HepG2 (cell line): Measurements from ENCODE around the gene ASB16. TPM values are rescaled to one million over a fixed set of nuclear protein-coding genes. Genes with fewer than 3 reads are reported as not detected.

Source experiments
- BRD4 ChIP-seq: sonication (generic); formaldehyde crosslinking; IDR thresholded peaks from 2 replicates; pipeline ENCODE4 v1.4.0; 2020; ENCODE audit warnings: missing genetic modification reagents
- MAFK ChIP-seq, 2 experiments: IDR thresholded peaks in 1 of 2; conservative IDR thresholded peaks in 1 of 2; 2 replicates each; pipeline ENCODE4 v1.6.1; 2011; ENCODE audit warnings: improper control_type of control experiment in 2 of 2, low read length in 2 of 2
- REL ChIP-seq: sonication (generic); formaldehyde crosslinking; conservative IDR thresholded peaks from 2 replicates; pipeline ENCODE4 v1.8.0; 2022; ENCODE audit warnings: mild to moderate bottlenecking, missing genetic modification reagents, moderate library complexity
- TEAD2 ChIP-seq: sonication (generic); formaldehyde crosslinking; IDR thresholded peaks from 2 replicates; pipeline ENCODE4 v1.9.0; 2021; ENCODE audit warnings: missing genetic modification reagents
- ZBTB8A ChIP-seq: sonication (generic); formaldehyde crosslinking; IDR thresholded peaks from 2 replicates; pipeline ENCODE4 v1.4.0; 2020; ENCODE audit warnings: mild to moderate bottlenecking, low read depth, missing genetic modification reagents, borderline replicate concordance
- polyA plus RNA-seq, 8 experiments: library from polyadenylated mRNA; depleted of rRNA in 3 of 8; stranded (reverse) in 7 of 8; unstranded in 1 of 8; fragments of >200 nt; fragmentation: Illumina TruSeq in 4 of 8; extraction: Trizol in 4 of 8; gene quantifications; 2 replicates each; pipeline versions ENCODE4 v1.2.1 to v1.2.3, GENCODE V29; 2011 to 2016; ENCODE audit warnings: low read depth in 4 of 8, missing spikeins in 1 of 8, mixed read lengths in 1 of 8; ENCODE audit not compliant: insufficient read depth in 1 of 8
- total RNA-seq, 5 experiments: library from RNA; depleted of rRNA; stranded (reverse); fragments of >200 nt; fragmentation: Illumina TruSeq; extraction: Trizol; gene quantifications; 2 replicates each; pipeline ENCODE4 v1.2.3, GENCODE V29; 2016; ENCODE audit warnings: low read depth in 1 of 5
- TF ChIP-seq, protein P1 (sequence below): sonication (generic); formaldehyde crosslinking; IDR thresholded peaks from 2 replicates; pipeline ENCODE4 v1.5.1; 2020; ENCODE audit warnings: mild to moderate bottlenecking, missing genetic modification reagents, borderline replicate concordance
- TF ChIP-seq, protein P2 (sequence below): sonication (generic); formaldehyde crosslinking; IDR thresholded peaks from 2 replicates; pipeline ENCODE4 v1.4.0; 2020; ENCODE audit warnings: missing genetic modification reagents, borderline replicate concordance
- TF ChIP-seq, protein P3 (sequence below): sonication (generic); formaldehyde crosslinking; IDR thresholded peaks from 2 replicates; pipeline ENCODE4 v1.9.0; 2021; ENCODE audit warnings: missing genetic modification reagents, mild to moderate bottlenecking, borderline replicate concordance
- TF ChIP-seq, protein P4 (sequence below): sonication (generic); formaldehyde crosslinking; IDR thresholded peaks from 2 replicates; pipeline ENCODE4 v1.4.0; 2020; ENCODE audit warnings: missing genetic modification reagents
- TF ChIP-seq, protein P5 (sequence below): sonication (generic); formaldehyde crosslinking; IDR thresholded peaks from 2 replicates; pipeline ENCODE4 v1.5.1; 2020; ENCODE audit warnings: mild to moderate bottlenecking, missing genetic modification reagents, borderline replicate concordance

The ASB16 gene
- total and polyA plus RNA-seq, 2 of the 13 experiments (the other 11 are each of a cell fraction or from before 2014, with no cell fraction given): 0.07 TPM; not detected in 1

DNA sequence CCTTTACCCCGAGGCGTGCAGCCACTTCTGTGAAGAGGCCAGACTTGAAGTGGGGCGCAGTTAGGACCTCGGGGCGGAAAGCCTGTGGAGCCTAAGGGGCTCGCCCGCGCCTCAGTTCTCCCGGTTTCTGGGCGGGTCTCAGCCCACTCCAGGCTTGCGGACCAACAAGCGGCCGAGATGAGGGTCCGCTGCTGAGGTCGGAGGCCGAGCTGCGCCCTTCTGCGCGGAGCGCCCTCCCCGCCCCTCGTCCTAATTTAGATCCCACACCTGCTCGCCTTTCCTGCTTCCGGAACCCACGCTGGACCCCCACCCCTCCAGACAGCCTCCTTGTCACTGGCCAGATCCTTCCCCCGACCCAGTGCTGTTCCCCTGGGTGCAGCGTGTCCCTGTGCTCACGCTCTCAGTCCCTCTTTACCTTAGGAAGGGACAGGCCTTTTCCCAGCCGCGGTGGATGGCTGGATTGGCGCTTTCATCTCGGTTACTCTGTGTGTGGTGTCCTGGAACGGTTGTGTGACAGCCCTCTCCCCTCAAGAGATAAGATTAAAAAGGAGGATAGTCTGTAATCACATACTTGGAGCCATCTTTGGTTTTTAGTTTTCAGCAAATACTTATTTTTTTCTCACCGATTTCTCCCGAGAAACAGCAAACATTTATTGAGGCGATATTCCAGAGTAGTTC lies 30.1 kb downstream of the ASB16 start (continued):
- TF ChIP-seq, protein P1, sequence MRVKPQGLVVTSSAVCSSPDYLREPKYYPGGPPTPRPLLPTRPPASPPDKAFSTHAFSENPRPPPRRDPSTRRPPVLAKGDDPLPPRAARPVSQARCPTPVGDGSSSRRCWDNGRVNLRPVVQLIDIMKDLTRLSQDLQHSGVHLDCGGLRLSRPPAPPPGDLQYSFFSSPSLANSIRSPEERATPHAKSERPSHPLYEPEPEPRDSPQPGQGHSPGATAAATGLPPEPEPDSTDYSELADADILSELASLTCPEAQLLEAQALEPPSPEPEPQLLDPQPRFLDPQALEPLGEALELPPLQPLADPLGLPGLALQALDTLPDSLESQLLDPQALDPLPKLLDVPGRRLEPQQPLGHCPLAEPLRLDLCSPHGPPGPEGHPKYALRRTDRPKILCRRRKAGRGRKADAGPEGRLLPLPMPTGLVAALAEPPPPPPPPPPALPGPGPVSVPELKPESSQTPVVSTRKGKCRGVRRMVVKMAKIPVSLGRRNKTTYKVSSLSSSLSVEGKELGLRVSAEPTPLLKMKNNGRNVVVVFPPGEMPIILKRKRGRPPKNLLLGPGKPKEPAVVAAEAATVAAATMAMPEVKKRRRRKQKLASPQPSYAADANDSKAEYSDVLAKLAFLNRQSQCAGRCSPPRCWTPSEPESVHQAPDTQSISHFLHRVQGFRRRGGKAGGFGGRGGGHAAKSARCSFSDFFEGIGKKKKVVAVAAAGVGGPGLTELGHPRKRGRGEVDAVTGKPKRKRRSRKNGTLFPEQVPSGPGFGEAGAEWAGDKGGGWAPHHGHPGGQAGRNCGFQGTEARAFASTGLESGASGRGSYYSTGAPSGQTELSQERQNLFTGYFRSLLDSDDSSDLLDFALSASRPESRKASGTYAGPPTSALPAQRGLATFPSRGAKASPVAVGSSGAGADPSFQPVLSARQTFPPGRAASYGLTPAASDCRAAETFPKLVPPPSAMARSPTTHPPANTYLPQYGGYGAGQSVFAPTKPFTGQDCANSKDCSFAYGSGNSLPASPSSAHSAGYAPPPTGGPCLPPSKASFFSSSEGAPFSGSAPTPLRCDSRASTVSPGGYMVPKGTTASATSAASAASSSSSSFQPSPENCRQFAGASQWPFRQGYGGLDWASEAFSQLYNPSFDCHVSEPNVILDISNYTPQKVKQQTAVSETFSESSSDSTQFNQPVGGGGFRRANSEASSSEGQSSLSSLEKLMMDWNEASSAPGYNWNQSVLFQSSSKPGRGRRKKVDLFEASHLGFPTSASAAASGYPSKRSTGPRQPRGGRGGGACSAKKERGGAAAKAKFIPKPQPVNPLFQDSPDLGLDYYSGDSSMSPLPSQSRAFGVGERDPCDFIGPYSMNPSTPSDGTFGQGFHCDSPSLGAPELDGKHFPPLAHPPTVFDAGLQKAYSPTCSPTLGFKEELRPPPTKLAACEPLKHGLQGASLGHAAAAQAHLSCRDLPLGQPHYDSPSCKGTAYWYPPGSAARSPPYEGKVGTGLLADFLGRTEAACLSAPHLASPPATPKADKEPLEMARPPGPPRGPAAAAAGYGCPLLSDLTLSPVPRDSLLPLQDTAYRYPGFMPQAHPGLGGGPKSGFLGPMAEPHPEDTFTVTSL (CRISPR knock-in tag): no peak
- TF ChIP-seq ZBTB8A (CRISPR knock-in tag) (0 out of 2 replicates have a peak, but pooled peaks have one; percentile 47), MAFK (conservative IDR thresholded peaks at IDR 0.05 in 1 of 2, IDR thresholded peaks at IDR 0.05 in 1 of 2; ENCODE audit: low read length in 2 of 2) (no peak), TEAD2 (no peak), BRD4 (CRISPR knock-in tag) (peak; percentile 83; the same call in 1 of the 2 replicates), REL (CRISPR knock-in tag) (no peak)
- TF ChIP-seq, protein P2, sequence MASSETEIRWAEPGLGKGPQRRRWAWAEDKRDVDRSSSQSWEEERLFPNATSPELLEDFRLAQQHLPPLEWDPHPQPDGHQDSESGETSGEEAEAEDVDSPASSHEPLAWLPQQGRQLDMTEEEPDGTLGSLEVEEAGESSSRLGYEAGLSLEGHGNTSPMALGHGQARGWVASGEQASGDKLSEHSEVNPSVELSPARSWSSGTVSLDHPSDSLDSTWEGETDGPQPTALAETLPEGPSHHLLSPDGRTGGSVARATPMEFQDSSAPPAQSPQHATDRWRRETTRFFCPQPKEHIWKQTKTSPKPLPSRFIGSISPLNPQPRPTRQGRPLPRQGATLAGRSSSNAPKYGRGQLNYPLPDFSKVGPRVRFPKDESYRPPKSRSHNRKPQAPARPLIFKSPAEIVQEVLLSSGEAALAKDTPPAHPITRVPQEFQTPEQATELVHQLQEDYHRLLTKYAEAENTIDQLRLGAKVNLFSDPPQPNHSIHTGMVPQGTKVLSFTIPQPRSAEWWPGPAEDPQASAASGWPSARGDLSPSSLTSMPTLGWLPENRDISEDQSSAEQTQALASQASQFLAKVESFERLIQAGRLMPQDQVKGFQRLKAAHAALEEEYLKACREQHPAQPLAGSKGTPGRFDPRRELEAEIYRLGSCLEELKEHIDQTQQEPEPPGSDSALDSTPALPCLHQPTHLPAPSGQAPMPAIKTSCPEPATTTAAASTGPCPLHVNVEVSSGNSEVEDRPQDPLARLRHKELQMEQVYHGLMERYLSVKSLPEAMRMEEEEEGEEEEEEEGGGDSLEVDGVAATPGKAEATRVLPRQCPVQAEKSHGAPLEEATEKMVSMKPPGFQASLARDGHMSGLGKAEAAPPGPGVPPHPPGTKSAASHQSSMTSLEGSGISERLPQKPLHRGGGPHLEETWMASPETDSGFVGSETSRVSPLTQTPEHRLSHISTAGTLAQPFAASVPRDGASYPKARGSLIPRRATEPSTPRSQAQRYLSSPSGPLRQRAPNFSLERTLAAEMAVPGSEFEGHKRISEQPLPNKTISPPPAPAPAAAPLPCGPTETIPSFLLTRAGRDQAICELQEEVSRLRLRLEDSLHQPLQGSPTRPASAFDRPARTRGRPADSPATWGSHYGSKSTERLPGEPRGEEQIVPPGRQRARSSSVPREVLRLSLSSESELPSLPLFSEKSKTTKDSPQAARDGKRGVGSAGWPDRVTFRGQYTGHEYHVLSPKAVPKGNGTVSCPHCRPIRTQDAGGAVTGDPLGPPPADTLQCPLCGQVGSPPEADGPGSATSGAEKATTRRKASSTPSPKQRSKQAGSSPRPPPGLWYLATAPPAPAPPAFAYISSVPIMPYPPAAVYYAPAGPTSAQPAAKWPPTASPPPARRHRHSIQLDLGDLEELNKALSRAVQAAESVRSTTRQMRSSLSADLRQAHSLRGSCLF: no peak
- TF ChIP-seq, protein P3, sequence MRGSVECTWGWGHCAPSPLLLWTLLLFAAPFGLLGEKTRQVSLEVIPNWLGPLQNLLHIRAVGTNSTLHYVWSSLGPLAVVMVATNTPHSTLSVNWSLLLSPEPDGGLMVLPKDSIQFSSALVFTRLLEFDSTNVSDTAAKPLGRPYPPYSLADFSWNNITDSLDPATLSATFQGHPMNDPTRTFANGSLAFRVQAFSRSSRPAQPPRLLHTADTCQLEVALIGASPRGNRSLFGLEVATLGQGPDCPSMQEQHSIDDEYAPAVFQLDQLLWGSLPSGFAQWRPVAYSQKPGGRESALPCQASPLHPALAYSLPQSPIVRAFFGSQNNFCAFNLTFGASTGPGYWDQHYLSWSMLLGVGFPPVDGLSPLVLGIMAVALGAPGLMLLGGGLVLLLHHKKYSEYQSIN: no peak
- TF ChIP-seq, protein P4, sequence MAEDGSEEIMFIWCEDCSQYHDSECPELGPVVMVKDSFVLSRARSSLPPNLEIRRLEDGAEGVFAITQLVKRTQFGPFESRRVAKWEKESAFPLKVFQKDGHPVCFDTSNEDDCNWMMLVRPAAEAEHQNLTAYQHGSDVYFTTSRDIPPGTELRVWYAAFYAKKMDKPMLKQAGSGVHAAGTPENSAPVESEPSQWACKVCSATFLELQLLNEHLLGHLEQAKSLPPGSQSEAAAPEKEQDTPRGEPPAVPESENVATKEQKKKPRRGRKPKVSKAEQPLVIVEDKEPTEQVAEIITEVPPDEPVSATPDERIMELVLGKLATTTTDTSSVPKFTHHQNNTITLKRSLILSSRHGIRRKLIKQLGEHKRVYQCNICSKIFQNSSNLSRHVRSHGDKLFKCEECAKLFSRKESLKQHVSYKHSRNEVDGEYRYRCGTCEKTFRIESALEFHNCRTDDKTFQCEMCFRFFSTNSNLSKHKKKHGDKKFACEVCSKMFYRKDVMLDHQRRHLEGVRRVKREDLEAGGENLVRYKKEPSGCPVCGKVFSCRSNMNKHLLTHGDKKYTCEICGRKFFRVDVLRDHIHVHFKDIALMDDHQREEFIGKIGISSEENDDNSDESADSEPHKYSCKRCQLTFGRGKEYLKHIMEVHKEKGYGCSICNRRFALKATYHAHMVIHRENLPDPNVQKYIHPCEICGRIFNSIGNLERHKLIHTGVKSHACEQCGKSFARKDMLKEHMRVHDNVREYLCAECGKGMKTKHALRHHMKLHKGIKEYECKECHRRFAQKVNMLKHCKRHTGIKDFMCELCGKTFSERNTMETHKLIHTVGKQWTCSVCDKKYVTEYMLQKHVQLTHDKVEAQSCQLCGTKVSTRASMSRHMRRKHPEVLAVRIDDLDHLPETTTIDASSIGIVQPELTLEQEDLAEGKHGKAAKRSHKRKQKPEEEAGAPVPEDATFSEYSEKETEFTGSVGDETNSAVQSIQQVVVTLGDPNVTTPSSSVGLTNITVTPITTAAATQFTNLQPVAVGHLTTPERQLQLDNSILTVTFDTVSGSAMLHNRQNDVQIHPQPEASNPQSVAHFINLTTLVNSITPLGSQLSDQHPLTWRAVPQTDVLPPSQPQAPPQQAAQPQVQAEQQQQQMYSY (CRISPR knock-in tag): 0 out of 2 replicates have a peak, but pooled peaks have one; percentile 15
- TF ChIP-seq, protein P5, sequence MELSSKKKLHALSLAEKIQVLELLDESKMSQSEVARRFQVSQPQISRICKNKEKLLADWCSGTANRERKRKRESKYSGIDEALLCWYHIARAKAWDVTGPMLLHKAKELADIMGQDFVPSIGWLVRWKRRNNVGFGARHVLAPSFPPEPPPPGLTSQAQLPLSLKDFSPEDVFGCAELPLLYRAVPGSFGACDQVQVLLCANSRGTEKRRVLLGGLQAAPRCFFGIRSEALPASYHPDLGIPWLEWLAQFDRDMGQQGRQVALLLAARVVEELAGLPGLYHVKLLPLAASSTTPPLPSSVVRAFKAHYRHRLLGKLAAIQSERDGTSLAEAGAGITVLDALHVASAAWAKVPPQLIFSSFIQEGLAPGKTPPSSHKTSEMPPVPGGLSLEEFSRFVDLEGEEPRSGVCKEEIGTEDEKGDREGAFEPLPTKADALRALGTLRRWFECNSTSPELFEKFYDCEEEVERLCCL (CRISPR knock-in tag): peak; percentile 69; the same call in 1 of the 2 replicates
